ENCODE measurements around the gene ARID1B. TPM values are rescaled to one million over a fixed set of nuclear protein-coding genes. Genes with fewer than 3 reads are reported as not detected.
"Not testable (repeated sequence)": the region's sequence is repeated elsewhere in the genome, so short reads cannot be mapped to it uniquely, and the experiment has no call there.

Gene ARID1B
- total and polyA plus RNA-seq, 2 donors (not counting 1 experiment from before 2014, with no cell fraction given): 47.2 to 280 TPM

GRCh38 chr6:156982168-156982567 lies 205.0 kb downstream of the ARID1B start:
- no peak for TF ChIP-seq EZH2 (IDR thresholded peaks at IDR 0.05; ENCODE audit: borderline replicate concordance, insufficient read depth, low read depth, low read length, poor library complexity, severe bottlenecking)
- TF ChIP-seq, protein P1, sequence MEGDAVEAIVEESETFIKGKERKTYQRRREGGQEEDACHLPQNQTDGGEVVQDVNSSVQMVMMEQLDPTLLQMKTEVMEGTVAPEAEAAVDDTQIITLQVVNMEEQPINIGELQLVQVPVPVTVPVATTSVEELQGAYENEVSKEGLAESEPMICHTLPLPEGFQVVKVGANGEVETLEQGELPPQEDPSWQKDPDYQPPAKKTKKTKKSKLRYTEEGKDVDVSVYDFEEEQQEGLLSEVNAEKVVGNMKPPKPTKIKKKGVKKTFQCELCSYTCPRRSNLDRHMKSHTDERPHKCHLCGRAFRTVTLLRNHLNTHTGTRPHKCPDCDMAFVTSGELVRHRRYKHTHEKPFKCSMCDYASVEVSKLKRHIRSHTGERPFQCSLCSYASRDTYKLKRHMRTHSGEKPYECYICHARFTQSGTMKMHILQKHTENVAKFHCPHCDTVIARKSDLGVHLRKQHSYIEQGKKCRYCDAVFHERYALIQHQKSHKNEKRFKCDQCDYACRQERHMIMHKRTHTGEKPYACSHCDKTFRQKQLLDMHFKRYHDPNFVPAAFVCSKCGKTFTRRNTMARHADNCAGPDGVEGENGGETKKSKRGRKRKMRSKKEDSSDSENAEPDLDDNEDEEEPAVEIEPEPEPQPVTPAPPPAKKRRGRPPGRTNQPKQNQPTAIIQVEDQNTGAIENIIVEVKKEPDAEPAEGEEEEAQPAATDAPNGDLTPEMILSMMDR (IDR thresholded peaks at IDR 0.05): no peak
- H3K9me3 Mint-ChIP-seq (ENCODE audit: insufficient read depth): no peaks in the 10 kb centered on the region
- WGBS (ENCODE audit: insufficient coverage): 20% methylated on average over 2 of the region's 3 CpGs
- intact Hi-C loops (cut with micrococcal nuclease): no loop called here
- H3K27ac Mint-ChIP-seq: no peak overlapping the region
- H3K4me1 Mint-ChIP-seq: peaks cover 86% of the 10 kb centered on the region
- Histone ChIP-seq H3K9me3 (ENCODE audit: control extremely low read depth in 1 of 3, control insufficient read depth in 2 of 3, insufficient read depth in 1 of 3, low read length in 2 of 3) (no peaks in the 10 kb centered on the region), H3K4me2 (replicated peaks; ENCODE audit: low read depth, low read length, poor library complexity, severe bottlenecking) (peak overlapping the region; percentile 23), H4K20me1 (ENCODE audit: control insufficient read depth, insufficient read depth, low read length, poor library complexity, severe bottlenecking) (peaks cover 87% of the 10 kb centered on the region), H2AFZ (ENCODE audit: insufficient read depth, low read depth, low read length, poor library complexity, severe bottlenecking) (no peak overlapping the region), H3K36me3 (replicated peaks in 1 of 2; ENCODE audit: control extremely low read depth in 1 of 2, control insufficient read depth in 1 of 2, extremely low read depth in 1 of 2, insufficient read depth in 2 of 2, low read length in 1 of 2) (peaks cover 0 to 2% of the 10 kb centered on the region in 2 experiments), H3K27ac (ENCODE audit: low read length in 2 of 2) (peak overlapping the region in 1 of 2 donors; percentile 9), H3K27me3 (replicated peaks in 1 of 4; ENCODE audit: control extremely low read depth in 1 of 4, control insufficient read depth in 3 of 4, insufficient read depth in 4 of 4, low read length in 3 of 4) (no peaks in the 10 kb centered on the region), H3K9ac (ENCODE audit: low read length) (no peak overlapping the region), H3K4me3 (ENCODE audit: control extremely low read depth in 1 of 5, extremely low read depth in 1 of 5, insufficient read depth in 1 of 5, low read depth in 2 of 5, low read length in 4 of 5) (no peak overlapping the region), H3K79me2 (ENCODE audit: control insufficient read depth, insufficient read depth, low read length) (peaks cover 100% of the 10 kb centered on the region), H3K4me1 (ENCODE audit: control insufficient read depth in 2 of 2, insufficient read depth in 2 of 2, low read length in 2 of 2) (peaks cover 47 to 78% of the 10 kb centered on the region in 2 donors)
- H3K27me3 Mint-ChIP-seq: no peaks in the 10 kb centered on the region
- ATAC-seq (ENCODE audit: low read depth) (no peak), DNase-seq (no peak)
- CTCF ChIA-PET: interaction anchor here (1.2 kb wide), 1 partner anchor 102 kb away, joined by 3 read pairs; no protein-coding TSS in a partner anchor
- POLR2A ChIA-PET: interaction anchor here (0.5 to 0.7 kb wide), 3 partner anchors 24 to 1413 kb away, joined by 6 to 7 read pairs (median 7); no protein-coding TSS in a partner anchor
- H3K4me3 Mint-ChIP-seq: no peak overlapping the region

DNA sequence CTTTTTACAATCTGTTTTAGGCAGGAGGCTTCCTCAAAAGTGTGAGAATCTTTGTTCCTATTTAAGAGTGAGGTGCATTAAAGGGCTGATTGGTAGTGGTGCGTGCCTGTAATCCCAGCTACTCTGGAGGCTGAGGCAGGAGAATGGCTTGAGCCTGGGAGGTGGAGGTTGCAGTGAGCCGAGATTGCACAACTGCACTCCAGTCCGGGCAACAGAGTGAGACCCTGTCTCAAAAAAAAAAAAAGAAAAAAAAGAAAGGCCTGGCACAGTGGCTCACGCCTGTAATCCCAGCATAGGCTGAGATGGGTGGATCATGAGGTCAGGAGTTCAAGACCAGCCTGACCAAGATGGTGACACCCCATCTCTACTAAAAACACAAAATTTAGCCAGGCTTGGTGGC lies 205.7 kb downstream of the ARID1B start:
- H3K9me3 ChIP-seq (ENCODE audit: control extremely low read depth in 1 of 3, control insufficient read depth in 2 of 3, insufficient read depth in 1 of 3, low read length in 2 of 3); ATAC-seq (ENCODE audit: low read depth); H3K27me3 ChIP-seq (replicated peaks in 1 of 4; ENCODE audit: control extremely low read depth in 1 of 4, control insufficient read depth in 3 of 4, insufficient read depth in 4 of 4, low read length in 3 of 4); H3K36me3 ChIP-seq (replicated peaks in 1 of 2; ENCODE audit: control extremely low read depth in 1 of 2, control insufficient read depth in 1 of 2, extremely low read depth in 1 of 2, insufficient read depth in 2 of 2, low read length in 1 of 2); H3K9me3 Mint-ChIP-seq (ENCODE audit: insufficient read depth); CTCF ChIA-PET; DNase-seq; H3K27ac Mint-ChIP-seq; H3K9ac ChIP-seq (ENCODE audit: low read length); intact Hi-C loops (cut with micrococcal nuclease); H3K27me3 Mint-ChIP-seq; H2AFZ ChIP-seq (ENCODE audit: insufficient read depth, low read depth, low read length, poor library complexity, severe bottlenecking); H3K4me3 ChIP-seq (ENCODE audit: control extremely low read depth in 1 of 5, extremely low read depth in 1 of 5, insufficient read depth in 1 of 5, low read depth in 2 of 5, low read length in 4 of 5): not testable (repeated sequence)
- Mint-ChIP-seq H3K4me1 (peaks cover 84% of the 10 kb centered on the region), H3K4me3 (peak overlapping the region; percentile 4)
- 95% methylated on average over 3 of the region's 4 CpGs for WGBS (ENCODE audit: insufficient coverage)
- Histone ChIP-seq H3K4me2 (replicated peaks; ENCODE audit: low read depth, low read length, poor library complexity, severe bottlenecking) (peak overlapping the region; percentile 46), H3K4me1 (ENCODE audit: control insufficient read depth in 2 of 2, insufficient read depth in 2 of 2, low read length in 2 of 2) (peaks cover 51 to 79% of the 10 kb centered on the region in 2 donors), H3K27ac (ENCODE audit: low read length in 2 of 2) (peak overlapping the region in 1 of 2 donors; percentile 11), H3K79me2 (ENCODE audit: control insufficient read depth, insufficient read depth, low read length) (peaks cover 100% of the 10 kb centered on the region), H4K20me1 (ENCODE audit: control insufficient read depth, insufficient read depth, low read length, poor library complexity, severe bottlenecking) (peaks cover 87% of the 10 kb centered on the region)
- POLR2A ChIA-PET: interaction anchor here (0.7 kb wide), 1 partner anchor 23 kb away, joined by 7 read pairs; no protein-coding TSS in a partner anchor
